Measurements from ENCODE around the gene TMEM38B. TPM values are rescaled to one million over a fixed set of nuclear protein-coding genes. Genes with fewer than 3 reads are reported as not detected.
"Not testable (repeated sequence)": the region's sequence is repeated elsewhere in the genome, so short reads cannot be mapped to it uniquely, and the experiment has no call there.

The TMEM38B gene
- total and polyA plus RNA-seq, 3 experiments from 2014 or later, result 16.1 to 19.2 (median 18.5) TPM

GRCh38 chr9:105786796-105787195 lies 92.5 kb downstream of the TMEM38B start:
- CTCF ChIA-PET, result not testable (repeated sequence)

GRCh38 chr9:105816202-105816744 lies 121.9 kb downstream of the TMEM38B start:
- H3K36me3 ChIP-seq (ENCODE audit: insufficient read depth, low read length), result no peaks in the 10 kb centered on the region
- Mint-ChIP-seq H3K27ac (no peak overlapping the region), H3K4me1 (no peaks in the 10 kb centered on the region), H3K9me3 (peaks cover 15 to 51% (median 26%) of the 10 kb centered on the region in 5 donors), H3K36me3 (no peaks in the 10 kb centered on the region), H3K4me3 (no peak overlapping the region), H3K27me3 (no peaks in the 10 kb centered on the region)
- POLR2A ChIA-PET, result no interaction called here
- DNase-seq, result no peak
- H3K27me3 ChIP-seq (ENCODE audit: insufficient read depth, low read length, poor library complexity, severe bottlenecking), result no peaks in the 10 kb centered on the region
- no peak overlapping the region for H3K4me3 ChIP-seq (ENCODE audit: low read length)
- CTCF ChIA-PET, result no interaction called here
- no peaks in the 10 kb centered on the region for H3K4me1 ChIP-seq (ENCODE audit: insufficient read depth, low read length)
- no peaks in the 10 kb centered on the region for H3K9me3 ChIP-seq (ENCODE audit: low read length)
- no peak overlapping the region for H3K27ac ChIP-seq (ENCODE audit: low read depth, low read length)

More at GRCh38 chr9:105786796-105787195, 92.5 kb downstream of the TMEM38B start:
- H3K4me3 Mint-ChIP-seq; H3K4me1 Mint-ChIP-seq; H3K27me3 Mint-ChIP-seq; DNase-seq; H3K27ac Mint-ChIP-seq; H3K36me3 ChIP-seq (ENCODE audit: insufficient read depth, low read length); H3K4me1 ChIP-seq (ENCODE audit: insufficient read depth, low read length); H3K4me3 ChIP-seq (ENCODE audit: low read length); POLR2A ChIA-PET; H3K27ac ChIP-seq (ENCODE audit: low read depth, low read length); H3K27me3 ChIP-seq (ENCODE audit: insufficient read depth, low read length, poor library complexity, severe bottlenecking); H3K9me3 ChIP-seq (ENCODE audit: low read length): not testable (repeated sequence)
- Mint-ChIP-seq H3K9me3 (peaks cover 33 to 90% (median 63%) of the 10 kb centered on the region in 5 donors), H3K36me3 (peaks cover 3 to 70% (median 50%) of the 10 kb centered on the region in 3 donors)

- Histone ChIP-seq H3K4me1 (ENCODE audit: insufficient read depth, low read length) (no peaks in the 10 kb centered on the region), H3K27me3 (ENCODE audit: insufficient read depth, low read length, poor library complexity, severe bottlenecking) (no peaks in the 10 kb centered on the region), H3K4me3 (ENCODE audit: low read length) (no peak overlapping the region), H3K9me3 (ENCODE audit: low read length) (no peaks in the 10 kb centered on the region), H3K36me3 (ENCODE audit: insufficient read depth, low read length) (no peaks in the 10 kb centered on the region), H3K27ac (ENCODE audit: low read depth, low read length) (no peak overlapping the region)
- H3K9me3 Mint-ChIP-seq, result peaks cover 9 to 47% (median 28%) of the 10 kb centered on the region in 5 donors
- H3K4me3 Mint-ChIP-seq, result no peak overlapping the region
- CTCF ChIA-PET, result no interaction called here
- H3K27ac Mint-ChIP-seq, result no peak overlapping the region
- H3K4me1 Mint-ChIP-seq, result no peaks in the 10 kb centered on the region
- POLR2A ChIA-PET, result no interaction called here
- no peak for DNase-seq
- H3K27me3 Mint-ChIP-seq, result no peaks in the 10 kb centered on the region
- no peaks in the 10 kb centered on the region for H3K36me3 Mint-ChIP-seq
Observed at GRCh38 chr9:105816981-105817380, 122.6 kb downstream of the TMEM38B start.

- Histone ChIP-seq H3K4me1 (ENCODE audit: insufficient read depth, low read length) (no peaks in the 10 kb centered on the region), H3K4me3 (ENCODE audit: low read length) (no peak overlapping the region), H3K27me3 (ENCODE audit: insufficient read depth, low read length, poor library complexity, severe bottlenecking) (no peaks in the 10 kb centered on the region), H3K9me3 (ENCODE audit: low read length) (no peaks in the 10 kb centered on the region), H3K36me3 (ENCODE audit: insufficient read depth, low read length) (no peaks in the 10 kb centered on the region), H3K27ac (ENCODE audit: low read depth, low read length) (no peak overlapping the region)
- ChIA-PET POLR2A (no interaction called here), CTCF (no interaction called here)
- no peak for DNase-seq
- Mint-ChIP-seq H3K27me3 (no peaks in the 10 kb centered on the region), H3K27ac (no peak overlapping the region), H3K4me1 (no peaks in the 10 kb centered on the region), H3K36me3 (peaks cover 0 to 7% (median 0%) of the 10 kb centered on the region in 3 donors), H3K4me3 (no peak overlapping the region), H3K9me3 (peaks cover 18 to 57% (median 28%) of the 10 kb centered on the region in 5 donors)
Observed at GRCh38 chr9:105818903-105819302, 124.6 kb downstream of the TMEM38B start.

GRCh38 chr9:105822814-105823213 lies 128.5 kb downstream of the TMEM38B start:
- ChIA-PET CTCF (no interaction called here), POLR2A (no interaction called here)
- peaks cover 0 to 13% (median 0%) of the 10 kb centered on the region in 3 donors for H3K36me3 Mint-ChIP-seq
- H3K36me3 ChIP-seq (ENCODE audit: insufficient read depth, low read length), result no peaks in the 10 kb centered on the region
- DNase-seq, result no peak
- no peaks in the 10 kb centered on the region for H3K4me1 ChIP-seq (ENCODE audit: insufficient read depth, low read length)
- no peaks in the 10 kb centered on the region for H3K9me3 ChIP-seq (ENCODE audit: low read length)
- no peak overlapping the region for H3K4me3 ChIP-seq (ENCODE audit: low read length)
- H3K9me3 Mint-ChIP-seq, result peaks cover 13 to 65% (median 26%) of the 10 kb centered on the region in 5 donors
- no peak overlapping the region for H3K27ac Mint-ChIP-seq
- no peak overlapping the region for H3K27ac ChIP-seq (ENCODE audit: low read depth, low read length)
- no peaks in the 10 kb centered on the region for H3K27me3 ChIP-seq (ENCODE audit: insufficient read depth, low read length, poor library complexity, severe bottlenecking)
- no peaks in the 10 kb centered on the region for H3K27me3 Mint-ChIP-seq
- H3K4me1 Mint-ChIP-seq, result no peaks in the 10 kb centered on the region
- no peak overlapping the region for H3K4me3 Mint-ChIP-seq

Other genes with a start within 250 kb of the TMEM38B start
- 1 to 10 TPM; 3.8 to 4.3 TPM for gene FSD1L, start 246.5 kb upstream of the TMEM38B start, total RNA-seq
- 0.53 TPM for gene FSD1L, start 246.5 kb upstream of the TMEM38B start, polyA plus RNA-seq
- gene FKTN, start 136.4 kb upstream of the TMEM38B start, total RNA-seq, result 10 to 100 TPM; 17.3 to 17.4 TPM
- gene FKTN, start 136.4 kb upstream of the TMEM38B start, polyA plus RNA-seq, result 1.5 TPM
- under 1 TPM in 1 of 2 experiments, not detected in 1; 0.51 TPM for gene TAL2, start 32.1 kb upstream of the TMEM38B start, total RNA-seq
- not detected for gene TAL2, start 32.1 kb upstream of the TMEM38B start, polyA plus RNA-seq

Measured in CD8-positive, alpha-beta memory T cell (primary cell).